ENCODE data around the gene PSMC3. TPM values are rescaled to one million over a fixed set of nuclear protein-coding genes. Genes with fewer than 3 reads are reported as not detected.

PSMC3 gene
- total and polyA plus RNA-seq, 9 of the 15 experiments (the other 6 are each of a cell fraction or from before 2014, with no cell fraction given), result 44.3 to 324 (median 240) TPM

DNA sequence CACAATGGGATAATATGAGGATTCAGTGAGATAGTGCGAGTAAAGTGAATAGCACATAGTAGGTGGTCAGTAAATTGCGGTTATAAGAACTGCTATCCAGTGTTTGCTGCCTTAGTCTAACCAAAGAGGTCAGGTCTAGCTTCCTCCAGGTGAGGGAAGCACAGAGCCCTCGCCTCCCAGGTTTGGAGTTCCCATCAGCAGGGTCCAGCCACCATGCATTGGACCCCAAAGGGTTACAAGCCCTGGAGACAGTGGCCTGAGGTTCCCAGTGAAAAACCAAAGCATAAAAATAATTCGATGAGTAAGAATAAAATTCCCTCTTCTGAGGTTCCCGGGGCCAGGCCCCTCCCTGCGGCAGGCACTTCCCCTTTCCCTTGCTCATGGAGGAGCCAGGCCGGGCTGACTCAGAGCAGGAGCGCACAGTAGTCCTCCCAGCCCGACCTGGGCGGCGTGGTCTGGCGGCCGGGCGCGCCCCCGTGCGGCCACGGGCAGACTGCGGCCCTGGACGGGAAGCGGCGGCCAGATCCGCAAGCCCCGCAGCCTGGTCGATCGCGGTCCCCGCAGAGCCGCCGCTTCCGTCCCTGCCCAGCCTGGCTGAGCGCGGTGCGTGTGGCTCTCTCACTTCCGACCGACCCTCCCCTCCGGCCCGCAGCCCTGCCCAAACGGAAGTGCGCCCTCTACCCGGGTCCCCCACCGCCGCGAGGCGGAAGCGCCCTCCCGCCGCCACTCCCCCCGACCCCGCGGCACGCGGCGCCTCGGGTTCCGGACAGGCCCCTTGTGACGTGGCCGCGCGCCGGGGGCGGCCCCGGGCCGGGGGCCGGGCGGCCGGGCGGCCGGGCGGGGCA is 18.3 kb downstream of the PSMC3 start, which contains the start of gene SLC39A13 (continued):
- no peak for TF ChIP-seq ARNT (IDR thresholded peaks at IDR 0.05)
- no peak for TF ChIP-seq CEBPB (tag; IDR thresholded peaks at IDR 0.05)
- no peak; the same call in 1 of the 2 replicates for TF ChIP-seq MBD2 (IDR thresholded peaks at IDR 0.05; ENCODE audit: borderline replicate concordance, low read depth)
- peak; percentile 98 for TF ChIP-seq GABPB1 (CRISPR knock-in tag; IDR thresholded peaks at IDR 0.05)
- TF ChIP-seq NFATC3 (IDR thresholded peaks at IDR 0.05), result no peak
- TF ChIP-seq ZNF551 (CRISPR knock-in tag; IDR thresholded peaks at IDR 0.05), result no peak
- 0 out of 4 replicates have a peak, but pooled peaks of 1 of the 2 experiments have one; percentile 46 for TF ChIP-seq FOXA3 (CRISPR knock-in tag; conservative IDR thresholded peaks at IDR 0.05 in 1 of 2, IDR thresholded peaks at IDR 0.05 in 1 of 2)
- TF ChIP-seq, protein P1, sequence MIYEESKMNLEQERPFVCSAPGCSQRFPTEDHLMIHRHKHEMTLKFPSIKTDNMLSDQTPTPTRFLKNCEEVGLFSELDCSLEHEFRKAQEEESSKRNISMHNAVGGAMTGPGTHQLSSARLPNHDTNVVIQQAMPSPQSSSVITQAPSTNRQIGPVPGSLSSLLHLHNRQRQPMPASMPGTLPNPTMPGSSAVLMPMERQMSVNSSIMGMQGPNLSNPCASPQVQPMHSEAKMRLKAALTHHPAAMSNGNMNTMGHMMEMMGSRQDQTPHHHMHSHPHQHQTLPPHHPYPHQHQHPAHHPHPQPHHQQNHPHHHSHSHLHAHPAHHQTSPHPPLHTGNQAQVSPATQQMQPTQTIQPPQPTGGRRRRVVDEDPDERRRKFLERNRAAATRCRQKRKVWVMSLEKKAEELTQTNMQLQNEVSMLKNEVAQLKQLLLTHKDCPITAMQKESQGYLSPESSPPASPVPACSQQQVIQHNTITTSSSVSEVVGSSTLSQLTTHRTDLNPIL (CRISPR knock-in tag; IDR thresholded peaks at IDR 0.05), result no peak
- TF ChIP-seq ERF (CRISPR knock-in tag; IDR thresholded peaks at IDR 0.05), result no peak; the same call in 1 of the 2 replicates
- TF ChIP-seq, protein P2, sequence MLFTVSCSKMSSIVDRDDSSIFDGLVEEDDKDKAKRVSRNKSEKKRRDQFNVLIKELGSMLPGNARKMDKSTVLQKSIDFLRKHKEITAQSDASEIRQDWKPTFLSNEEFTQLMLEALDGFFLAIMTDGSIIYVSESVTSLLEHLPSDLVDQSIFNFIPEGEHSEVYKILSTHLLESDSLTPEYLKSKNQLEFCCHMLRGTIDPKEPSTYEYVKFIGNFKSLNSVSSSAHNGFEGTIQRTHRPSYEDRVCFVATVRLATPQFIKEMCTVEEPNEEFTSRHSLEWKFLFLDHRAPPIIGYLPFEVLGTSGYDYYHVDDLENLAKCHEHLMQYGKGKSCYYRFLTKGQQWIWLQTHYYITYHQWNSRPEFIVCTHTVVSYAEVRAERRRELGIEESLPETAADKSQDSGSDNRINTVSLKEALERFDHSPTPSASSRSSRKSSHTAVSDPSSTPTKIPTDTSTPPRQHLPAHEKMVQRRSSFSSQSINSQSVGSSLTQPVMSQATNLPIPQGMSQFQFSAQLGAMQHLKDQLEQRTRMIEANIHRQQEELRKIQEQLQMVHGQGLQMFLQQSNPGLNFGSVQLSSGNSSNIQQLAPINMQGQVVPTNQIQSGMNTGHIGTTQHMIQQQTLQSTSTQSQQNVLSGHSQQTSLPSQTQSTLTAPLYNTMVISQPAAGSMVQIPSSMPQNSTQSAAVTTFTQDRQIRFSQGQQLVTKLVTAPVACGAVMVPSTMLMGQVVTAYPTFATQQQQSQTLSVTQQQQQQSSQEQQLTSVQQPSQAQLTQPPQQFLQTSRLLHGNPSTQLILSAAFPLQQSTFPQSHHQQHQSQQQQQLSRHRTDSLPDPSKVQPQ (CRISPR knock-in tag; IDR thresholded peaks at IDR 0.05; ENCODE audit: borderline replicate concordance), result no peak
- TF ChIP-seq HMG20B (CRISPR knock-in tag; IDR thresholded peaks at IDR 0.05), result no peak
- no peak for TF ChIP-seq SIRT6 (IDR thresholded peaks at IDR 0.05; ENCODE audit: low read depth, low read length)
- no peak for TF ChIP-seq MCM5 (IDR thresholded peaks at IDR 0.05; ENCODE audit: low read depth)
- TF ChIP-seq SPI1 (IDR thresholded peaks at IDR 0.05; ENCODE audit: borderline replicate concordance, low read depth, low read length), result peak; percentile 100
- peak; percentile 57 for TF ChIP-seq ATF1 (CRISPR knock-in tag; IDR thresholded peaks at IDR 0.05)
- peak; percentile 95 for TF ChIP-seq ATF1 (tag; IDR thresholded peaks at IDR 0.05)
- TF ChIP-seq SMC3 (conservative IDR thresholded peaks at IDR 0.05; ENCODE audit: insufficient read depth, low read depth, low read length), result peak; percentile 86
- TF ChIP-seq, protein P3, sequence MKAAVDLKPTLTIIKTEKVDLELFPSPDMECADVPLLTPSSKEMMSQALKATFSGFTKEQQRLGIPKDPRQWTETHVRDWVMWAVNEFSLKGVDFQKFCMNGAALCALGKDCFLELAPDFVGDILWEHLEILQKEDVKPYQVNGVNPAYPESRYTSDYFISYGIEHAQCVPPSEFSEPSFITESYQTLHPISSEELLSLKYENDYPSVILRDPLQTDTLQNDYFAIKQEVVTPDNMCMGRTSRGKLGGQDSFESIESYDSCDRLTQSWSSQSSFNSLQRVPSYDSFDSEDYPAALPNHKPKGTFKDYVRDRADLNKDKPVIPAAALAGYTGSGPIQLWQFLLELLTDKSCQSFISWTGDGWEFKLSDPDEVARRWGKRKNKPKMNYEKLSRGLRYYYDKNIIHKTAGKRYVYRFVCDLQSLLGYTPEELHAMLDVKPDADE (conservative IDR thresholded peaks at IDR 0.05; ENCODE audit: control insufficient read depth, low read depth, low read length), result peak; percentile 81
- TF ChIP-seq KLF16 (IDR thresholded peaks at IDR 0.05), result no peak
- TF ChIP-seq POLR2AphosphoS2 (IDR thresholded peaks at IDR 0.05; ENCODE audit: low read length), result no peak
- TF ChIP-seq PTTG1 (tag; IDR thresholded peaks at IDR 0.05; ENCODE audit: low read depth), result no peak
- TF ChIP-seq ZNF583 (CRISPR knock-in tag; IDR thresholded peaks at IDR 0.05), result peak; percentile 35; the same call in 1 of the 2 replicates
- TF ChIP-seq HDAC6 (IDR thresholded peaks at IDR 0.05; ENCODE audit: low read depth, low read length), result no peak
- no peak for TF ChIP-seq ZNF274 (IDR thresholded peaks at IDR 0.05; ENCODE audit: borderline replicate concordance, low read depth, low read length)
- TF ChIP-seq NCOA6 (IDR thresholded peaks at IDR 0.05), result no peak
- 0 out of 2 replicates have a peak, but pooled peaks have one; percentile 68 for TF ChIP-seq PTBP1 (IDR thresholded peaks at IDR 0.05; ENCODE audit: low read depth, low read length)
